SK-N-SH (cell line): ENCODE data around the gene CPLX1.

Experiments
- TF ChIP-seq, protein P1 (sequence below): IDR thresholded peaks from 2 replicates; pipeline ENCODE4 v1.4.0; 2012; ENCODE audit warnings: low read depth, borderline replicate concordance
- TF ChIP-seq, protein P2 (sequence below): fragments of 150-350 bp; IDR thresholded peaks from 2 replicates; pipeline ENCODE4 v1.6.1; 2016; ENCODE audit warnings: mild to moderate bottlenecking, low read depth, low read length

DNA sequence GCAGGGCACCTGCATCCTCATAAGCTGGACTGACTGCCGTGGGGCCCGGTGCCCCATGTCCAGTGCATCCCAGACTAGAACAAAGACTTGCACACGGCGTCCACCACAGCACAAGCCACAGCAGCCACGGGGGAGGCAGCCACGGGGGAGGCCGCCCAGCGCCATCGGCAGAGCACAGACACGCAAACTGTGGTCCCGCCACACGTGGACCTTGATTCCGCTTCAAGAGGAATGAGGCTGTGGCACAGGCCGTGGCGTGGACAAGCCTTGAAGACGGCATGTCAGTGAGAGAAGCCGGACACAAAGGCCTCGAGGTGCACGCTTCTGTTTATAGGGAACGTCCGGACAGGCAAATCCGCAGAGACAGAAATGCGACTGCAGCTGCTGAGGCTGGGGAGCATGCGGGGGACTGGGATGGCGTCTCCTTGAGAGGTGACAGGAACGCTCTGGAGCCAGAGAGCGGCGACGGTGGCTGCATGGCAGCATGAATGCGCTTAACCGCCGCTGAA lies 10.1 kb upstream of the CPLX1 start:
- TF ChIP-seq, protein P1, sequence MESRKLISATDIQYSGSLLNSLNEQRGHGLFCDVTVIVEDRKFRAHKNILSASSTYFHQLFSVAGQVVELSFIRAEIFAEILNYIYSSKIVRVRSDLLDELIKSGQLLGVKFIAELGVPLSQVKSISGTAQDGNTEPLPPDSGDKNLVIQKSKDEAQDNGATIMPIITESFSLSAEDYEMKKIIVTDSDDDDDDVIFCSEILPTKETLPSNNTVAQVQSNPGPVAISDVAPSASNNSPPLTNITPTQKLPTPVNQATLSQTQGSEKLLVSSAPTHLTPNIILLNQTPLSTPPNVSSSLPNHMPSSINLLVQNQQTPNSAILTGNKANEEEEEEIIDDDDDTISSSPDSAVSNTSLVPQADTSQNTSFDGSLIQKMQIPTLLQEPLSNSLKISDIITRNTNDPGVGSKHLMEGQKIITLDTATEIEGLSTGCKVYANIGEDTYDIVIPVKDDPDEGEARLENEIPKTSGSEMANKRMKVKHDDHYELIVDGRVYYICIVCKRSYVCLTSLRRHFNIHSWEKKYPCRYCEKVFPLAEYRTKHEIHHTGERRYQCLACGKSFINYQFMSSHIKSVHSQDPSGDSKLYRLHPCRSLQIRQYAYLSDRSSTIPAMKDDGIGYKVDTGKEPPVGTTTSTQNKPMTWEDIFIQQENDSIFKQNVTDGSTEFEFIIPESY, result no peak
- TF ChIP-seq, protein P2, sequence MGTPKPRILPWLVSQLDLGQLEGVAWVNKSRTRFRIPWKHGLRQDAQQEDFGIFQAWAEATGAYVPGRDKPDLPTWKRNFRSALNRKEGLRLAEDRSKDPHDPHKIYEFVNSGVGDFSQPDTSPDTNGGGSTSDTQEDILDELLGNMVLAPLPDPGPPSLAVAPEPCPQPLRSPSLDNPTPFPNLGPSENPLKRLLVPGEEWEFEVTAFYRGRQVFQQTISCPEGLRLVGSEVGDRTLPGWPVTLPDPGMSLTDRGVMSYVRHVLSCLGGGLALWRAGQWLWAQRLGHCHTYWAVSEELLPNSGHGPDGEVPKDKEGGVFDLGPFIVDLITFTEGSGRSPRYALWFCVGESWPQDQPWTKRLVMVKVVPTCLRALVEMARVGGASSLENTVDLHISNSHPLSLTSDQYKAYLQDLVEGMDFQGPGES, result no peak
